Ramos (cell line): ENCODE measurements around the gene AKAP6.

Experiments
- in situ Hi-C: fragments of 300-500 bp; cut with MboI; formaldehyde crosslinking; loops from one replicate; pipeline ENCODE4 v1.14.3; 2022; ENCODE audit warnings: low sequenced_read_pairs; ENCODE audit not compliant: unreplicated experiment

Gene AKAP6

DNA sequence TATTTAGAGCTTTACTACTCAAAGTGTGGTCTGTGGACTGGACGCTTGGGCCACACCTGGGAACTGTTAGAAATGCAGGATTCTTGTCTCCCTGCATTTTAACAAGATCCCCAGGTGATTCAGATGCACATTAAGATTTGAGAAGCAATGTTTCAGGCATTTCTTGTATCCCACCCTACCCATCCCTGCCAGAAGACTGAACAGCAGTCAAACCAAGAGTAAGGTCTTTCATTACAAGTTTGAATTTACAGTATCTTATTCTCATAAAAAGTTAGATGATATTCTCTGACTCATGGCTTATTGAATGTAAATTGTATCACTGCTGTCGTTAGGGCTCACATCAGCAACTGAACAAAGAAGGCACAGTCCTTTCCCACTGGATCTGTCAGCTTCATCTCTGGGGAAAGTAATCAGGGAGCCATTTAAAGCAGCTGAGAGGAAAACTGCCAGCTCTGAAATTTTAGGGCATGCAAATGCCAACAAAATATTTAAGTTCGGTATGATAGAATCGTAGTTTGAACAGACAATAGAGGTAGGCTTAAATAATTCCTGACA lies 141.1 kb downstream of the AKAP6 start:
- in situ Hi-C loops, result no loop called here

GRCh38 chr14:32471181-32471580 lies 142.1 kb downstream of the AKAP6 start:
- in situ Hi-C loops, result no loop called here

GRCh38 chr14:32472076-32472475 lies 143.0 kb downstream of the AKAP6 start:
- in situ Hi-C loops, result no loop called here

- in situ Hi-C loops, result no loop called here
Observed at GRCh38 chr14:32472512-32473463, 143.7 kb downstream of the AKAP6 start.

GRCh38 chr14:32473464-32473855 lies 144.4 kb downstream of the AKAP6 start:
- in situ Hi-C loops, result no loop called here

DNA sequence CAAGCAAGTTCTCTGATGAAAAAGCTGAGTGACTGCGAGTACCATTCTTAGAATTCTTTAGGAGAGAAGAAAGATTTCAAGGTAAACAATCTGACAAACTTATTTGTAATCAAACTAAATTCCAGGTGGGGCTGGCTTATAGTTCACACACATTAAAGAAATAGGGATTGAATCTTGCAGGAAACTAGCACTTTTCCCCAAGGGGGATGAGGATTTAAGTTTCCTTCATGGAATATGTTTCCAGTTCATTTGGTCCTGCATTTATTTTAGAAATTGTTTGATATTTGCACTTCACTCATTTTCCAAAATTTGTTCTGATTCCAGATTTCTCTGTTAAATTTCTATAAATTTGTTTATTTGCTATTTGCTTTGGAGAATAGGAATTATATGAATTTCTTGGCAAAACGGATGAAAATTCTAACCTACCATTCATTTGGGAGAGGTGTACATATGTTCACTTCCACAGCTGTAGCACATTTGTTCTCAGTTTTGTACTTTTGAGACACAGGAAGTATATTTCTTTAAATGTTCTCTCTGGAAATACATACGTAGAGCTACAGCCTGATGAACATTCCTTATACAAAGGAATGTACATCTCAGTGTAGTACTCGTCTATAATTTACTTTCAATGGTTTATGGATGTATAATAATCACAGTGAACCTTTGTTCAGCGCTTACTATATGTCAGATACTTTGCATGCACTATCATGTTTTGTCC lies 145.5 kb downstream of the AKAP6 start:
- in situ Hi-C loops, result no loop called here

- in situ Hi-C loops, result no loop called here
Observed at GRCh38 chr14:32476532-32476931, 147.4 kb downstream of the AKAP6 start.

- in situ Hi-C loops, result no loop called here
Observed at GRCh38 chr14:32477396-32477795, 148.3 kb downstream of the AKAP6 start.

DNA sequence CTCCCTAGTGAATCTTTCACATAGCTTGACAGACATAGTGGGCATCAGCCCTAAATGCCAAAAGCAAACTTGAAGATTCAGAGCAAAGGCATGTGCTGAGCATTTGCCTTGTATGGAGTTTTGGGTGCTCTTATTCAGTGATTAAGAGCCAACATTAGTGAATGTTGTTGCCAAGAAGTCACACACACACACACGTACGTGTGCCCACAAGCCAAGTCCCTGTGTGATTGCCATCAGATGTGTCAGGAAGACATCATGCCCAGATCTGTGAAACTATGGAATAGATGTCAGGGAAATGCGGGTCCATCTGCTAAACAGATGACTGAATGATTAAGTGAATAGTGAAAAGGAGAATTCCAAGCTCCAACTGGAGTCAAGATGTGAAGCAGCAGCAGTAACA lies 149.0 kb downstream of the AKAP6 start:
- in situ Hi-C loops, result no loop called here

DNA sequence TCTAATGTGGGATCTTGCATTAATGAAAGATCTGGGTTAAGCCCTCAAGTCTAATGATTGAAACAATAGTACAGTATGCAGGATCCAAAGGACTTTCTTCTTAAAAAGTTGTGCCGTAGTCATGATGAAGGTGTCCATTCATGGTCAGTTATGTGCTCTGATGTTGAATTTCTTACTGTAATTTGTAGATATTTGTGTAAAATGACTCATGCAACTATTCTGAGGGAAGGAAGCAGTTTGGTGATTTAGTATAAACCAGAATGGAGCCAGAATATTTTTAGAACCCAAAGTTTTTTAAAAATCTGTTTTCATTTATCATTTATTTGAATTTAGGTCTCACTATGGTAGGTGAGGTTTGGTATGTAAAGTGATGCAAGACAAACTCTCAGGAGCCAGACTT lies 151.2 kb downstream of the AKAP6 start:
- in situ Hi-C loops, result no loop called here

DNA sequence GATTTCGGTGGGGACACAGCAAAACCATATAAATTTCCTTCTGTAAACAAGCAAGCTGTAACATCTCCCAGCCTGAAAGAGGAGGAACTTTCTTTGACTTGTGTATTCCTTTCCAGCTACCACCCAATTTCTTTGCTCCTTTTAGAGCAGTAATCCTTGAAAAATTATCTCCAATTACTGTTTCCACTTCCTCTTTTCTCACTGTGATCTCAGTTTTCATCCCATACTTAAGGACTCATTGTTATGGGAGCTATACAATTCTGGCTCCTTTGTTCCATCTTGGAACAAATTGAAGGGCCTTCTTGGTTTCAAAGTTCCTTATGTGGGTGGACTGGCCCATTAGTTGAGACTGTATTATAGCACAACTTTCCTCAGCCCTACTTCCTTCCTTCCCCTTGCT lies 152.6 kb downstream of the AKAP6 start:
- in situ Hi-C loops, result no loop called here

- in situ Hi-C loops, result no loop called here
Observed at GRCh38 chr14:32491416-32492016, 162.4 kb downstream of the AKAP6 start.

DNA sequence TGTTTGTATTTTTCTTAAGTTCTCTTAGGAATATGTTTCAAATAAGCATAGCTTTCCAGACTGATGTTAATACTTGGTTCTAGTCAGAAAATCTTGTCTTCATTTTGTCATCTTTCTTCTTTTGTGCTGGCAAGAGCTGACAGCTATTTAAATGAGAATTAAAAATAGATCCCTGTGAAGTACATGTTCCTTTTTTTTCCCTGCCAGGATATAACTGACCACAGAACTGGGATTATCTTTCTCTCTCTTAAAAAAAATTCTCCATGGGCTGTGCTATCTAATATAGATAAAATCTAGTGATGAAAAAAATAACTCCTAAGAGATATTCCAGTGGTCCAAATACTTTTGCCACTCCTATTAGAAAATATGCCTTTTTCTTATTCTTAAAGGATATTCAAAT lies 163.4 kb downstream of the AKAP6 start:
- in situ Hi-C loops, result no loop called here

DNA sequence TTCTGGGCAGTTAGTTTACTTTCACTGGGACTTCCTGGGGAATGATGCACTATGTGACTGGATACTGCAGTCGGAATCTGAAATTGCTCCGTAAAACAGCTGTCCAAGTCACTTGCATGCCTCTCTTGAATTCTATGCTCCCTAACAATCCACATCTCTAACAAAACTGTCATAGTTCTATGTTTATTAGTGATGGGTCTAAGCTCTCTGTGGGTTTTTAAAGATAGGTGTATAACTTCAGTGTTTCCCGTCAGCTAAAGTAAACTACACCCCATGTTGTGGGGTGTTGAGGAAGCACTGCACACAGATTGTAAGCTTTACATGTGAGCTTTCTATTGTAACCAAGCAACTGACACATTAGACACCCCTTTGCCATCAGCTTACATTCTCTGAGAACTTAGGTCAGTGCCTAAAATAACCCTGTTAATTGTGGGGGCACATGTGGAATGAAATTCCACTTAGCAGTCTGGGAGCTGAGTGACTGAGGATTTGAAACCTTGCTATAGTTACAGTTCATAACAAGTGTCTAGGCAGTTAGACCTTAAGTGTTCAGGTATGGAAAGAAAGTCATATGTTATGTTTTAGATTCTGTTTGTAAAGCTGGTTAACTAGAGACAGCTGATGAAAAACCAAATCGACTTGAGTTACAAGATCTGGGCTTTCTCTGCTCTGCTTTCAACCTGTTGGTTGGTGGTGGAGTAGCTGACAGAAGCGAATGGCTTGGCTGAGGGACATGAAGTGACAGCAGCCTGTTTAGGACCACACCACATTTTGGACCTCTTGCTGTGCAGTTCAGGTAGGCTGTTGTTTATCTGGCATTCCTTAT lies 165.7 kb downstream of the AKAP6 start:
- in situ Hi-C loops, result no loop called here

DNA sequence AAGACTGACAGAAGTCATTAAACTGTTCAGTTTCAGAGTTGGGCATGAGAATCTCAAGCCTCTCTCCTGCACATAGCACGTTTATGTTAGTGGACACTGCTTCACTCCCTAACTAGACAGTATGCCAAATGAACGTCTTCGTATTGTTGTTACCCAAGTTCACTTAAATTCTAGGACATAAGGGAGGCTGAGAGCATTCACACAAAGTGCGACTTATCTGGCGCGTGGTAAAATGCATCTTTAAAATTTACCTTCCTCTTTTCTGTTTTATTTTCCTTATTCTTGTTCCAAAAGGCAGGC lies 166.3 kb downstream of the AKAP6 start:
- in situ Hi-C loops, result no loop called here

DNA sequence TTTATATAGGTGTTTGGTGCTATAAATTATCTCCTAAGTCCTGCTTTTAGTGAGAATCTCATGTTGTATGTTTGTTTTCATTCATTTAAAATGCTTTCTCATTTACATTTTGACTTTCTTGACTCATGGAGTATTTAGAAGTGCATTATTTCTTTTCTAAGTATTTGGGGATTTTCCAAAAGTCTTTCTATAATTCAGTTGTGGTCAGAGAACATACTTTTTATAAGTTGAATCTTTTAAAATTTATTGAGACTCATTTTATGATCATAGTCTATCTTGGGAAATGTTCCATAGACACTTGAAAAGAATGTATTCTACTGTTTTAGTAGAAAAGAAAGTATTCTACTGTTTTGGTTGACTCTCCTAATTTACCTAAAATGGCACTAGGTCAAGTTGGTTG lies 168.2 kb downstream of the AKAP6 start:
- in situ Hi-C loops, result no loop called here

- in situ Hi-C loops, result no loop called here
Observed at GRCh38 chr14:32507029-32507984, 178.2 kb downstream of the AKAP6 start.

- in situ Hi-C loops, result no loop called here
Observed at GRCh38 chr14:32508281-32508680, 179.2 kb downstream of the AKAP6 start.

GRCh38 chr14:32509632-32510187 lies 180.6 kb downstream of the AKAP6 start:
- in situ Hi-C loops, result no loop called here
